ENCODE data around the gene BCL2L12.

BCL2L12 gene

GRCh38 chr19:49684251-49684982 lies 18.7 kb downstream of the BCL2L12 start:
- no peak for TF ChIP-seq ZFX (IDR thresholded peaks at IDR 0.05; ENCODE audit: borderline replicate concordance)
- peak; percentile 77 for TF ChIP-seq CTCF (IDR thresholded peaks at IDR 0.05)
- peak overlapping the region; percentile 23; the same call in 1 of the 2 replicates for H3K27ac ChIP-seq

GRCh38 chr19:49684983-49685553 lies 19.3 kb downstream of the BCL2L12 start:
- 0 out of 2 replicates have a peak overlapping the region, but pooled peaks have one; percentile 23 for H3K27ac ChIP-seq
- TF ChIP-seq CTCF (IDR thresholded peaks at IDR 0.05): no peak
- no peak for TF ChIP-seq ZFX (IDR thresholded peaks at IDR 0.05; ENCODE audit: borderline replicate concordance)

GRCh38 chr19:49685845-49686332 lies 20.2 kb downstream of the BCL2L12 start:
- H3K27ac ChIP-seq: no peak overlapping the region
- no peak for TF ChIP-seq CTCF (IDR thresholded peaks at IDR 0.05)
- no peak for TF ChIP-seq ZFX (IDR thresholded peaks at IDR 0.05; ENCODE audit: borderline replicate concordance)

GRCh38 chr19:49686503-49687088 lies 20.9 kb downstream of the BCL2L12 start:
- no peak for TF ChIP-seq ZFX (IDR thresholded peaks at IDR 0.05; ENCODE audit: borderline replicate concordance)
- TF ChIP-seq CTCF (IDR thresholded peaks at IDR 0.05): no peak

GRCh38 chr19:49687150-49687549 lies 21.4 kb downstream of the BCL2L12 start:
- H3K27ac ChIP-seq: peak overlapping the region; percentile 87; the same call in 1 of the 2 replicates
- TF ChIP-seq ZFX (IDR thresholded peaks at IDR 0.05; ENCODE audit: borderline replicate concordance) (no peak), CTCF (IDR thresholded peaks at IDR 0.05) (no peak)

More at GRCh38 chr19:49686503-49687088, 20.9 kb downstream of the BCL2L12 start:
- H3K27ac ChIP-seq: no peak overlapping the region

- TF ChIP-seq ZFX (IDR thresholded peaks at IDR 0.05; ENCODE audit: borderline replicate concordance) (no peak), CTCF (IDR thresholded peaks at IDR 0.05) (no peak)
- H3K27ac ChIP-seq: peak overlapping the region; percentile 87; the same call in 1 of the 2 replicates
Observed at GRCh38 chr19:49687566-49688316, 22.0 kb downstream of the BCL2L12 start.
